GM12865 (cell line): ENCODE measurements around the gene CEACAM7.

Experiments used
- DNase-seq: peaks from one replicate; pipeline ENCODE4 v3.0.0; 2010; ENCODE audit warnings: low read depth
- H3K4me3 ChIP-seq: 2 replicates; pipeline ENCODE4 v1.5.1; 2011; ENCODE audit warnings: mild to moderate bottlenecking, low read depth, low read length, control low read depth
- TF ChIP-seq, protein P1 (sequence below): IDR thresholded peaks from 2 replicates; pipeline ENCODE4 v1.5.1; 2011; ENCODE audit warnings: low read length, control low read depth, low read depth, inconsistent platforms; ENCODE audit not compliant: insufficient read depth; ENCODE audit errors: missing control alignments

CEACAM7 gene

DNA sequence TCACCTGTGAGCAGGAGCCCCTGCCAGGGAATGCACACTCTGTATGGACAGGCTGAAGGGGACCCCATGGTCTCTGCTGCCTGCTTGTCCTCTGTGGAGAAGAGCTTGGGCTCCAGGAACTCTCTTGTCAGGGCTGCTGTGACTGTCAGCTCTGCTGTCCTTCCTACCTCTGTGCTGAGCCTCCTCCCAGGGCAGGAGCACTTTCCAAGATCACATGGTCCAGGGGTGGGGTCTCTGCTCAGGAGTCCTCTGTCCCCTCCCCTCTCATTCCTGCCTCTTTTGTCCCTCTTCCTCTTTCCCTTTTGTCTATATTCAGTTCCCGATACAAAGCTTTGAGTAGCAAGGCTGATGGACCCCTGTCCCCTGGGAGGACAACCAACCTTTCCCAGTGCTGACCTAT lies at the start of gene CEACAM7:
Gene CEACAM7, minus strand, starts transcription at position 173 of the 400 bp plus-strand sequence. Its CDS starts 105 bp downstream, at position 68.
- DNase-seq = no peak
- no peak within 1 kb of the TSS for H3K4me3 ChIP-seq
- TF ChIP-seq, protein P1, sequence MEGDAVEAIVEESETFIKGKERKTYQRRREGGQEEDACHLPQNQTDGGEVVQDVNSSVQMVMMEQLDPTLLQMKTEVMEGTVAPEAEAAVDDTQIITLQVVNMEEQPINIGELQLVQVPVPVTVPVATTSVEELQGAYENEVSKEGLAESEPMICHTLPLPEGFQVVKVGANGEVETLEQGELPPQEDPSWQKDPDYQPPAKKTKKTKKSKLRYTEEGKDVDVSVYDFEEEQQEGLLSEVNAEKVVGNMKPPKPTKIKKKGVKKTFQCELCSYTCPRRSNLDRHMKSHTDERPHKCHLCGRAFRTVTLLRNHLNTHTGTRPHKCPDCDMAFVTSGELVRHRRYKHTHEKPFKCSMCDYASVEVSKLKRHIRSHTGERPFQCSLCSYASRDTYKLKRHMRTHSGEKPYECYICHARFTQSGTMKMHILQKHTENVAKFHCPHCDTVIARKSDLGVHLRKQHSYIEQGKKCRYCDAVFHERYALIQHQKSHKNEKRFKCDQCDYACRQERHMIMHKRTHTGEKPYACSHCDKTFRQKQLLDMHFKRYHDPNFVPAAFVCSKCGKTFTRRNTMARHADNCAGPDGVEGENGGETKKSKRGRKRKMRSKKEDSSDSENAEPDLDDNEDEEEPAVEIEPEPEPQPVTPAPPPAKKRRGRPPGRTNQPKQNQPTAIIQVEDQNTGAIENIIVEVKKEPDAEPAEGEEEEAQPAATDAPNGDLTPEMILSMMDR = no peak

DNA sequence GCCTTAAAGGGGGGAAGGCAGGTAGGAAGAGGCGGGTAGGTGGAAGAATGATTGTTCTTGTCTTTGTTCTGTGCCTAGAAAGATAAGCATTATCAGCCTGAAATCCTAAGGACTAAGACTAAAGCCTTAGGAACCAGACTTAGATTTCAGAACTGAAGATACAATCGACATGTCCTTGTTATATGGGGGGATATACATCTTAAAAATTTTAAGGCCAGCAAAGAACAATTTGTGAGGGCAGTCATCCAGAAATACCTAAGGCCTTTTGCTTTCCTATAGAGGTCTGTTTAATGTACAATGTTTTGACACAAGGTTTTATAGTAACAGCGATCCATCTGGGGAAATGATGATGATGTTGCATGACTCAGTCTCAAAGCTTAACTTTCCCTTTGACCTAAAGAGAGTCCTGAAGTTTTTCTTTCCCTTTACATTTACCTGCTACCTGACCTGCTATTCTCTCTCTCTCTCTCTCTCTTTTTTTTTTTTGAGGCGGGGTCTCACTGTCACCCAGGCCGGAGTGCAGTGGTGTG lies 47.1 kb upstream of the CEACAM7 start:
- DNase-seq = no peak
- no peak overlapping the region for H3K4me3 ChIP-seq
- TF ChIP-seq, protein P1 = no peak

DNA sequence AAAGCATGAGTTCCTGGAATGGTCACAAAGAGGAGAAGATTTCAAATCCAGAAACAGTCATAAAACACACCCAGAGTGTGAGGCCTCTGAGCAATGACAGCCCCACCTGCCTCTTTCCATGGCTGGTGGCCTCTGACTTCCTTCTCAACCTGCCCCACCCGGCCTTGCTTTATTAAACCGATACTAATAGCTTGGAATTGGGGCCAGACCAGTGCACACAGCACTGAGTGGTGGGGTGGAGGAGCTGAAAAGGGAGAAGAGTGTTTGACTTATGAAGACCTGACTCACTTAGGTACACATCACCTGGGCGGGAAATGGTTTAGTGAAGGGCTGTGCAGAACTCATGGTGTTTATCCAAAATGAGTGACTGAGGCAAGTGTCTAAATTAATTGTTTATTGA lies 46.5 kb upstream of the CEACAM7 start:
- H3K4me3 ChIP-seq = no peak overlapping the region
- TF ChIP-seq, protein P1 = no peak

DNA sequence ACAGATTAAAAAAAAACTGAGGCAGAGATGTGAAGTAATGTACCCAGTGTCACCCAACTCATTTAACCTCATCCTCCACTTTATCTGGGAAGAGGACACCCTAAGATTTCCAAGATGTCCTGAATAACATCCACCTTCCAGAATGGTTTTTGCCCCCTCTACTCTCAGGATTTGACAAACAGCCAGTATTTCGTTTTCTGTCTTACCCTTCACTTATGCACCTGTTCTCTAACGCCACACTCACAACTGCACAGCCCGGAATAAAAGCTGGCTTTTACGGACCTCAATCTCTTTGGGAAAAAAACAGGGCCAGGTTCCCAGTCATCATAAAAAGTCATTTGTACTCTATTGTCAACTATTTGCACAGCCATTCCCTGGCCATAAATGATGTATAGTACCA lies 46.1 kb upstream of the CEACAM7 start:
- TF ChIP-seq, protein P1 = no peak
- no peak overlapping the region for H3K4me3 ChIP-seq
- DNase-seq = no peak

More for the DNA sequence above, 46.5 kb upstream of the CEACAM7 start:
- DNase-seq = no peak

DNA sequence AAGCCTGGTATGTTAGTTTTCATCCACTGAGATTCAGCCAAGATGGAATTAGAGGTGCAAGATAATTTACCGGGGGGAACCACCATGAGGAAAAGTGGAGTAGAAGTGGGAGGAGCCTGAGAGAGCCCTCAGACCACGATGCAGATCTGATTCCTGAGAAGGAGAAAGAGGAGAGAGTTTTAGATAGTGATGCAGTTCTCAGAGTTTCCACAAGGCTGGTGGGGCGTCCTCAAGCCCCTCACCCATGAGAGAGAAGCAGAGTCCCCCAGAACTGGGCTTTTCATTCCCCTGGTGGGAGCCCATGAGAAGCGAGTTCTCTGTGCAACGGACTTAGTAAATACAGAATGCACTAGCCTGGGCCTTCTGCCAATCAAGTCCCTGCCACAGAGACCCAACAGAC lies 38.4 kb upstream of the CEACAM7 start:
- no peak for DNase-seq
- no peak overlapping the region for H3K4me3 ChIP-seq
- TF ChIP-seq, protein P1 = no peak

DNA sequence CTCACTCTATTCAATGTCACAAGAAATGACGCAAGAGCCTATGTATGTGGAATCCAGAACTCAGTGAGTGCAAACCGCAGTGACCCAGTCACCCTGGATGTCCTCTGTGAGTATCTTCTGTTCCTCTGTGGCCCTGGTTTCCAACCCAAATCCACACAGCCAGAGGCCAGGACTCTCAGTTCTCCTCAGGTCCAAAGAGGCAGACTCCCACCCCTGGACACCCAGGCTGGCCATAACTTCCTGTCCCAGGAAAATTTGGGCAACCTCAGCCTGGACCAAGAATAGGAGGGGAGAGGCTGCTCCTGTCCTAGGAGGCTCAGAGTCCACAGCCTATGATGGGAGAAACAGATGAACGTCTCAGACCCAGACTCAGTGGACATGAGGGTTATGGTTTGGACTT lies 32.0 kb upstream of the CEACAM7 start:
- H3K4me3 ChIP-seq = no peak overlapping the region
- TF ChIP-seq, protein P1 = no peak
- no peak for DNase-seq

DNA sequence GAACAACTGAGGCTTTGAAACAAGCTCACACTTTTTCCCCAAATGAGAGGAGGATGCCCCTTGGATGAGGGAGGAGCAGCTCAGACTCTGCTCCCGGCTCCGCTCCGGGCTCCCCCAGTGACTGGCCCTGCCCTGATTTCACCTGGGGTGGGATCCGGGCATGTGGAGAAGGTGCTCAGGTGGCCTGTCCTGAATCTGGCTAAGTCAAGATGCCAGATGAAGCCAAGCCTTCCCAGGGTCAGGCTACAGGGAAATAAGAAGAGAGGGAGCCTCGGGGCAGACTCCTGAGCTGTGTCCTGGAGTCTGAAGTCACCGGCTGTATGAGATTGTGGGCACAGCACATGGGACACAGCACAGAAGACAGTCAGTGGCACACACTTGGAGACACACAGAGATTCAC lies 30.7 kb upstream of the CEACAM7 start:
- no peak for DNase-seq
- no peak overlapping the region for H3K4me3 ChIP-seq
- TF ChIP-seq, protein P1 = no peak
